ENCODE data around the gene AP5B1. TPM values are rescaled to one million over a fixed set of nuclear protein-coding genes. Genes with fewer than 3 reads are reported as not detected.

Gene AP5B1
- total and polyA plus RNA-seq, 2 of the 8 experiments (the other 6 are each of a cell fraction or from before 2014, with no cell fraction given): 7.6 to 10.0 TPM

GRCh38 chr11:65787649-65788622 is 7.2 kb upstream of the AP5B1 start (continued):
- TF ChIP-seq CHD7 (IDR thresholded peaks at IDR 0.05; ENCODE audit: insufficient replicate concordance, low read length) (no peak), USF2 (IDR thresholded peaks at IDR 0.05; ENCODE audit: low read length) (no peak), JUND (IDR thresholded peaks at IDR 0.05; ENCODE audit: low read length) (no peak), KDM4A (IDR thresholded peaks at IDR 0.05; ENCODE audit: low read depth, low read length, severe bottlenecking) (peak; percentile 76), SIRT6 (IDR thresholded peaks at IDR 0.05; ENCODE audit: low read length) (no peak)
